ENCODE results near the gene CRACR2B.

GRCh38 chr11:831961-832528 is 4.3 kb downstream of the CRACR2B start:
- TF ChIP-seq ZNF274 (IDR thresholded peaks at IDR 0.05; ENCODE audit: low read depth, low read length) = no peak
- no peak for TF ChIP-seq SRF (IDR thresholded peaks at IDR 0.05; ENCODE audit: low read depth)
- no peak for TF ChIP-seq CTCF (IDR thresholded peaks at IDR 0.05 in 2 of 3, conservative IDR thresholded peaks at IDR 0.05 in 1 of 3; ENCODE audit: borderline replicate concordance in 1 of 3, insufficient read depth in 1 of 3, low read depth in 2 of 3, low read length in 2 of 3)

Measured in HCT116 (cell line).